Muscle layer of duodenum (tissue), 2 donors: ENCODE measurements around the gene UBE3B.

Source experiments
- H3K27ac ChIP-seq: one replicate; pipeline ENCODE4 v1.7.0; 2013; ENCODE audit warnings: mild to moderate bottlenecking, low read length
- H3K27me3 ChIP-seq: one replicate; pipeline ENCODE4 v1.7.0; 2013; ENCODE audit warnings: low read depth, mild to moderate bottlenecking, control low read depth, low read length
- H3K36me3 ChIP-seq, 2 donors: one replicate each; pipeline ENCODE4 v1.7.0; 2013; ENCODE audit warnings: low read length in 2 of 2, control low read depth in 1 of 2, mild to moderate bottlenecking in 1 of 2; ENCODE audit not compliant: insufficient read depth in 2 of 2, control insufficient read depth in 1 of 2
- H3K4me1 ChIP-seq, 2 donors: one replicate each; pipeline ENCODE4 v1.7.0; 2013; ENCODE audit warnings: low read length in 2 of 2, mild to moderate bottlenecking in 2 of 2, control low read depth in 1 of 2, moderate library complexity in 1 of 2; ENCODE audit not compliant: insufficient read depth in 2 of 2, control insufficient read depth in 1 of 2
- H3K4me3 ChIP-seq, 2 donors: one replicate each; pipeline ENCODE4 v1.7.0; 2013; ENCODE audit warnings: low read length in 2 of 2, low read depth in 1 of 2, mild to moderate bottlenecking in 1 of 2
- H3K9me3 ChIP-seq, 2 donors: one replicate each; pipeline ENCODE4 v1.7.0; 2013; ENCODE audit warnings: low read length in 2 of 2, control low read depth in 1 of 2, mild to moderate bottlenecking in 1 of 2; ENCODE audit not compliant: control insufficient read depth in 1 of 2
- donor health status: healthy.

Gene UBE3B

DNA sequence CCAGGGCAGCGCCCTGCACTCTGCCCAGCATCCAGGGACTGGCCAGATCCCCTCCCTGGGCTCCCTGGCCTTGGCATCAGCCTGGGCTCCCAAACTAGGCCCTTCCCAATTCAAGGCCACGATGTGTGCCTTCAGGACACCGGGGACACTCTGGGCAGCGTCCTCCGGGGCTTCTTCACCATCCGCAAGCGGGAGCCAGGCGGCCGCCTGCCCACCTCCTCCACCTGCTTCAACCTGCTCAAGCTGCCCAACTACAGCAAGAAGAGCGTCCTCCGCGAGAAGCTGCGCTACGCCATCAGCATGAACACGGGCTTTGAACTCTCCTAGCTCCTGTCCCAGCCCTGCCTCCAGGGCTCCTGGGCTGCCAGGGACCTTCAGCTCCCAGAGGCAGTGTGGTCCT is 57.0 kb downstream of the UBE3B start:
- no peaks in the 10 kb centered on the region for H3K27me3 ChIP-seq
- H3K4me1 ChIP-seq = peaks cover 0 to 9% of the 10 kb centered on the region in 2 donors
- H3K4me3 ChIP-seq = no peak overlapping the region
- H3K36me3 ChIP-seq = peaks cover 33 to 79% of the 10 kb centered on the region in 2 donors
- H3K9me3 ChIP-seq = no peaks in the 10 kb centered on the region
- no peak overlapping the region for H3K27ac ChIP-seq

DNA sequence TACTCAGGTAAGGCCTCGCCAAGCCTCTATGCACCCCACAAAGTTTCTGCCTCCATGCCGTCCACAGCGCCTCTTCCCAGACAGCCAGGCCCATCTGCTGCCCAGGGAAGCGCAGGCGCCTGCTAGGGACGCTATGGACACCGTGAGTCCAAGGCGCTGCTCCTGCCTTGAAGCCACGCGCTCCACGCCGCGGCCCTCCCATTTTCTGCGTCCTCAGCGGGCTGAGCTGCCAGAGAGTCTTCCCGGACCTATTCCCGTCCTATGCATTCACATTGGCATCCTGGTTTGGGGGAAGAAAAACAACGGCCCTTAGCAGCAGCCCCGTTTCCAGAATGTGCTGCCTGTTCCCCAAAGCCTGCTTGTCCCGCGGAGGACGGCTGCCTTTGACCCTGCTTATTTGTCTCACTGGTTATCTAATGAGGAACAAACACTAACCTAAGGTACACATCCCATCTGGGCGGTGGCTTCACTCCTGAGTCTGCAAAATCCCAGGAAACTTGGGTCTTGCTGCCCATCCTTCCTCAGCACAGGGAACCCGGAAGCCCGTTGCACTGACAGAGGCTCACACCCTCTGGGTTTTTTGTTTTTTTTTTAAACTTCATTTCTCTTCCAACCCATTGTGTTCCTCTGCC is 57.9 kb downstream of the UBE3B start:
- H3K4me1 ChIP-seq = peaks cover 0 to 5% of the 10 kb centered on the region in 2 donors
- H3K27ac ChIP-seq = no peak overlapping the region
- H3K9me3 ChIP-seq = no peaks in the 10 kb centered on the region
- no peaks in the 10 kb centered on the region for H3K27me3 ChIP-seq
- H3K4me3 ChIP-seq = no peak overlapping the region
- peaks cover 33 to 71% of the 10 kb centered on the region in 2 donors for H3K36me3 ChIP-seq

DNA sequence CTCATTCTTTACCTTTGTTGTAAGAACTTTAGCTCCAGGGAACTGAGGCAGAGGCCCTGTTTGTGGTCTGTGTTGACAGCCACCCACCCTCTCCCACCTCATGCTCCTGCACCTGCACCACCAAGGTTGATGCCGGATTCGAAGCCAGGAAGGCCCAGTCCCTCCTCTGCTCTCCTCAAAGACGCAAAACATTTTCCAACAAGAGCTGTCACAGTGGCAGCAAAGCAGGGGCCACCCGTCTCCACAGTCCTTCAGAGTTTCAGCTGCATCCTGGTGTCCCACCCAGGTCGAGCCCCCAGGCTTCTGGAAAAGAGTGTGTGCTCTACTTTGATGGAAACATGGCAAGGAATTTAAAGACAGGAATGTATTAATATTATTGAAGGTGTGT is 58.4 kb downstream of the UBE3B start:
- no peaks in the 10 kb centered on the region for H3K9me3 ChIP-seq
- H3K4me3 ChIP-seq = no peak overlapping the region
- H3K4me1 ChIP-seq = no peaks in the 10 kb centered on the region
- peaks cover 30 to 65% of the 10 kb centered on the region in 2 donors for H3K36me3 ChIP-seq
- no peak overlapping the region for H3K27ac ChIP-seq
- H3K27me3 ChIP-seq = no peaks in the 10 kb centered on the region

DNA sequence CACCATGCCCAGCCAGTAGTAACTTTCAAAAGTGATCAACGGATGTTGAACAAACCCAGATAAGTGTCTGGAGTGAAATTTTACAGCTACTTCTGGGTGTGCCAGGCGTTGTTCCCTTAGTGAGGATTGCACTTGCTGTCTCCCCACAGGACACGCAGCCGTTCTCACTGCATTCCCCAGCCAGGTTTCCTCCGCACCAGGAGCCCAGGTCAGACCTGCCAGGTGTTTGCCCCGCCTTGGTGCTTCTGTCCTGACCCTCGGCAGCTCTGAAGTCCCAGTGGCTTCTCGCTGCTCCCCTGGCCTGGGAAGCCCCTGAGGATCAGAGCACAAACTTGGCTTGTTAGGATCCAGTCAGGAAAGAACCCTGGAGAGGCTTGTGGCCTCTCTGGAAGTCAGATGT is 59.7 kb downstream of the UBE3B start:
- H3K4me3 ChIP-seq = no peak overlapping the region
- H3K4me1 ChIP-seq = no peaks in the 10 kb centered on the region
- peaks cover 23 to 53% of the 10 kb centered on the region in 2 donors for H3K36me3 ChIP-seq
- H3K9me3 ChIP-seq = no peaks in the 10 kb centered on the region
- H3K27ac ChIP-seq = no peak overlapping the region
- H3K27me3 ChIP-seq = no peaks in the 10 kb centered on the region

DNA sequence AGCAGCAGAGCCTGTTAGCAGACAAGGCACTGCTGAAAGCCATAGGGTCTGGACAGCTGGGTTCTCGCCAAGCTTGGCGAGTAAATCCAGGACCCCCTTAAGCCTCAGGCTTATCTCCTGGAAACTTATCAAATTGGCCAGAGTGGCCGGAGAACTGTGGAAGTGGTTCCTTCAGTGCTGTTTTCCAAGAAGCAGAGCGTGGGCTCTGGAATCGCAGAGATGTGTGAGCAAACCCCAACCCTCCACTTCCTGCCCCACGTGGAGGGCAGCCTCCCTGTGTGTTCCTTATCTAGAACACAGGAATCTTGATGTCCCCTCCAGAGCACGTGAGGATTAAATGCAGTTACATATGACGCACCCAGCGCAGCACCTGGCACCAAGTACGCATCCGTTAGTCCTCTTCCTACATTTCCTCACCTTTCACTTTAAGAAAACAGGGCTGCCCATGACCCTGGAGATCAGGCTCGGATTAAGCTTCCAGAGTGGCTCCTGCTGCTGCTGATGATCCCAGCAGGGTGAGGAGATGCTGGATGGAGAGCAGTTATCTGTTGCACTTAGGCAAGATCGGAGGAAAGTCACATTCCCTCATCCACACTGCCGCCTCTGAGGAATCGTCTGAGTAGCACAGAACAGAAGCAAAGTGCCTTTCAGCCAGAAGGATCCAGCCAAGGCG is 60.9 kb downstream of the UBE3B start:
- no peak overlapping the region for H3K4me3 ChIP-seq
- H3K9me3 ChIP-seq = no peaks in the 10 kb centered on the region
- peaks cover 20 to 45% of the 10 kb centered on the region in 2 donors for H3K36me3 ChIP-seq
- H3K4me1 ChIP-seq = no peaks in the 10 kb centered on the region
- H3K27me3 ChIP-seq = no peaks in the 10 kb centered on the region
- H3K27ac ChIP-seq = no peak overlapping the region

DNA sequence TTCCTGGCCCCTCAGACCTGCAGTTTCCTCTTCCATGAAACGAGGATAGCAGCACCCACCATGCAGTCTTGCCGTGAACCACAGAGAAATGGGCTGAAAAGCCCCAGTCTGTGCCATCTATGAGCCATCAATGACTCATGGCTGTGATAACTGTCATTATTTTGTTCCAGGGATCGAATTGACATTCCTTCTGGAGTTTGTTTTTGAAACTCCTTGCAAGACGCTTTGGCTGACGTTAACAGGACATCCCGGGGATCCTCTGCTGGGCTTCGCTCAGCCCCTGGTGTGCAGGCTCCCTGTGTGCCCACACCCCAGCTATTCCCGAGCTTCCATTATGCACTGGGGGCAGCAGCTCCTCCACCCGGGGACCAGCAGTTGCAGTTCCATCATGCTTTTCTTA is 62.1 kb downstream of the UBE3B start:
- Histone ChIP-seq H3K4me3 (no peak overlapping the region), H3K4me1 (no peaks in the 10 kb centered on the region), H3K27me3 (no peaks in the 10 kb centered on the region), H3K9me3 (no peaks in the 10 kb centered on the region), H3K27ac (no peak overlapping the region), H3K36me3 (peaks cover 17 to 33% of the 10 kb centered on the region in 2 donors)

DNA sequence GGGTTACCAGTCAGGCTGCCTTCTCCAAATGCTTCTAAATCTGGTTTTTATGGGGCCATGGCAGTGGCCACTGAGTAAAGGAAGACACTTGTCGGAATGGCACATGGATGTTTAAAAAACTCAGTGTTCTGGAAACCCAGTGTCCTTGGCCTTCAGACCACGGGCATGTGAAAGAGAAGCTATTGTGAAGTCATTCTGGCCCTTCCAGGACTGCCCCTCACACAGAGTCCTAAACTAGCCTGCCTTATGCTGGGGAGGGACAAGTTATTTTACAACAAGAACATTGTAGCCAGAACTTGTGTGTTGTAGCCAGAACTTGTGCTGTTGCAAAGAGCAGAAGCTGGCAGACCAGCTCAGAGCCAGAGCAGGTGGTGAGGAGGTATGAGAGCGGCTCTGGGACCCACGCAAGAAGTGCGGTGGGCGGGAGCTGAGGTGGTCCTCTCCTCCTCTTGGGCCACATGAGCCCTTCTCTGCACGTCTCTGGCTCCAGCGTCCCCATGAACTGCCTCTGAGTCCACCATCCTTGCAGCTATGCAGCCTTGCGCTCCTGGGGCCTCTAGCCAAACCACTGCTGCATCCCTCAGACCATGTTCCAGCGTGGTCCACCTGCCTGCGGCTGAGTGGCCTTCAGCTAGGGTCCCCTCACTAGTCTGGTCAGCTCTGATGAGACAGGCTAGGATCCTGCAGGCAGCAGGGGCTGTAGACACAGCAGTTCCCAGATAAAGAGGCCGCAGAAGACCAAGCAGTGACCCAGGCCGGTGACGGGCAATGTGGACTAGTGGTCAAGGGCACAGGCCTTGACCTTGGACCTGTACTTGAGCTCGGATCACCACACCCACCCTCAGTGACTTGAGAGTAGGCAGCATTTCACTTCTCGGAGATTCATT is 63.3 kb downstream of the UBE3B start:
- Histone ChIP-seq H3K27me3 (no peaks in the 10 kb centered on the region), H3K9me3 (no peaks in the 10 kb centered on the region), H3K27ac (no peak overlapping the region), H3K4me3 (no peak overlapping the region), H3K36me3 (peaks cover 9 to 20% of the 10 kb centered on the region in 2 donors), H3K4me1 (no peaks in the 10 kb centered on the region)

DNA sequence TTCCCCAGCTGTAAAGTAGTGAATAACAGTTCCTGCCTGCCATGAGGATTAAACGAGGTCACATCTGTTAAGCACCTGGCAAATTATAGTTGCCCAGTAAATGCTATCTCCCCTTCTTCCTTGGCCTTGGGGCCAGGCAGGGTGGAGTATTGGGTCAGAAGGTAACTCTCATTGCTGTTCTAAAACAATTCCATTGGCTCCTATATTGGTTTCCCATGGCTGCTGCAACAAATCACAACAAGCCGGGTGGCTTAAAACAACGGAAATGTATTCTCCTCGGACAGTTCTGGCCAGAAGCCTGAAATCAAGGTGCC is 63.9 kb downstream of the UBE3B start:
- H3K36me3 ChIP-seq = peaks cover 6 to 15% of the 10 kb centered on the region in 2 donors
- H3K27ac ChIP-seq = no peak overlapping the region

DNA sequence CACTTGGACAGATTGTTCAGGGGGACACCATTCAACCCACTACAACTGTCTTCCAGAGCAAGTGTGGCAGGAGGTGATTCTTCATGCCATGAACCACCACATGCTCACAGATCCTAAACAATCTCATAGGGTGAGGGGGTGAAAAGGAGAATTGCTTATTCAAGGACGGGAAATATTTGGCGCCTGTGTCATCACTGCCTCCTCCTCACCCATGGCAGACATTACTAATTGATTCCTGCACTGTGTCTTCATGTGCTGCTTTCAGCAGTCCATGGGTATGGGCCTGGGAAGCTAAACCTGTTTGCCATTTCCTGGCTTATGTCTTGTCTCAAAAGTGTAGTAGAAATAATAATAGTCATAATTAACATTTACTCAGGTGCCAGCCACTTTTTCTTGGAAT is 64.6 kb downstream of the UBE3B start:
- no peaks in the 10 kb centered on the region for H3K4me1 ChIP-seq
- H3K27ac ChIP-seq = no peak overlapping the region
- no peaks in the 10 kb centered on the region for H3K9me3 ChIP-seq
- H3K27me3 ChIP-seq = no peaks in the 10 kb centered on the region
- no peak overlapping the region for H3K4me3 ChIP-seq
- peaks cover 3 to 9% of the 10 kb centered on the region in 2 donors for H3K36me3 ChIP-seq

More for the DNA sequence above, 63.9 kb downstream of the UBE3B start:
- H3K4me3 ChIP-seq = no peak overlapping the region
- no peaks in the 10 kb centered on the region for H3K9me3 ChIP-seq
- H3K4me1 ChIP-seq = no peaks in the 10 kb centered on the region
- H3K27me3 ChIP-seq = no peaks in the 10 kb centered on the region

DNA sequence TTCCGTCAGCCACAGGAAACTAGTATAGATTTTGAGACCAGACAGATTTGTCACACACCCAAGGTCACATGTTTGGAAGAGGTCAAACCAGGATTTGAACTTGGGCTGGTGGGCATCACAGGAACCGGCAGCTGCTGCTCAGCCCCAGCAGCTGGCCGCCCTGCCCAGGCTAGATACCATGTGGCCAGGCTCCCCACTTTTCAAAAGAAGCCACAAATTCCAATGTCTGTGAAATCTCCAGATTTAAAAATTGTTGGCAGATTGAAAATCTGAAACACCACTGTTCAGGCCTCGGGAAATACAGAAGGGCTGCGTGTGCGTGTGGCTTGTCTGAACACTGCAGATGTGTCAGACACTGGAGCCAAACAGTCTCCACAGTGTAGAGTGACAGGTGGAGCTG is 65.4 kb downstream of the UBE3B start:
- H3K4me3 ChIP-seq = no peak overlapping the region
- peaks cover 0 to 6% of the 10 kb centered on the region in 2 donors for H3K36me3 ChIP-seq
- no peaks in the 10 kb centered on the region for H3K9me3 ChIP-seq

DNA sequence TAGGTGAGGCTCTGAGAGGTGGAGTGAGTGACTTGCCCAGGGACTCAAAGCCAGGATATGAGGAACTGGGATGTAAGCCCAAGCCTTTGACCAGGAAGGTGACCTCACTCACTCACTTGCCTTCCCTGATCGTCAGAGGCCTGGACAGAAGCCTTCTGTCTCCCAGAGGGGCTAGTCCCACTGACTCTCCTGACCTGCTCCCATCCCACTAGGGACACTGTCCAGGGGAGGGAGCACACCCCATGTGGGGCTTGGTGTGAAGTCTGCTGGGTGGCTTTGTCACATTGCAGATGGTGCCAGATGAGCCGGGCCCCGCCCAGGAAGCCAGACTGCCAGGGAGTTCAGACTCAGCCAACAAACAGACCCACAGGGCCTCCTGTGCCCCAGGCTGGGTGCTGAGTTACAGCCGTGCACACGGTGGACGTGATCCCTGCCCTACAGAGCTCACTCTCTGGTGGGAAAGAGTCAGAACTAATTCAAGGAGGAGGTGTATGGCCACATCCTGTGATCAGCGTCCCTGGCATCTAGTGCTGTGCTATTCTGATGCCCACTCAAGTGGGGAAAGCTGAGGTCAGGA is 67.6 kb downstream of the UBE3B start:
- Histone ChIP-seq H3K27ac (no peak overlapping the region), H3K4me1 (no peaks in the 10 kb centered on the region), H3K9me3 (no peaks in the 10 kb centered on the region), H3K36me3 (no peaks in the 10 kb centered on the region), H3K4me3 (no peak overlapping the region), H3K27me3 (peaks cover 11% of the 10 kb centered on the region)

More for the DNA sequence above, 65.4 kb downstream of the UBE3B start:
- Histone ChIP-seq H3K27me3 (peaks cover 2% of the 10 kb centered on the region), H3K4me1 (no peaks in the 10 kb centered on the region), H3K27ac (no peak overlapping the region)
